Activated T-cell treated with anti-CD3 and anti-CD28 coated beads for 4 hours (primary cell): ENCODE measurements around the gene R3HDM2.
"Not testable (repeated sequence)": the region's sequence is repeated elsewhere in the genome, so short reads cannot be mapped to it uniquely, and the experiment has no call there.

Experiments used
- DNase-seq: peaks from one replicate; pipeline ENCODE4 v3.0.0-alpha.2; 2020

The R3HDM2 gene

GRCh38 chr12:57370696-57371095 lies 60.1 kb downstream of the R3HDM2 start:
- DNase-seq: no peak

- no peak for DNase-seq
These were observed 60.8 kb downstream of the R3HDM2 start for GRCh38 chr12:57370072-57370471.

- DNase-seq: no peak
These were observed 61.6 kb downstream of the R3HDM2 start for GRCh38 chr12:57369202-57369601.

GRCh38 chr12:57368349-57369095 lies 62.3 kb downstream of the R3HDM2 start:
- DNase-seq: no peak

- DNase-seq: no peak
These were observed 63.7 kb downstream of the R3HDM2 start for GRCh38 chr12:57367121-57367520.

GRCh38 chr12:57366315-57366714 lies 64.5 kb downstream of the R3HDM2 start:
- no peak for DNase-seq

- DNase-seq: not testable (repeated sequence)
These were observed 66.7 kb downstream of the R3HDM2 start for GRCh38 chr12:57364156-57364555.

- DNase-seq: no peak
These were observed 70.4 kb downstream of the R3HDM2 start for GRCh38 chr12:57360468-57360867.

- DNase-seq: no peak
These were observed 72.2 kb downstream of the R3HDM2 start for GRCh38 chr12:57358646-57359045.

GRCh38 chr12:57355734-57356133 lies 75.1 kb downstream of the R3HDM2 start:
- DNase-seq: no peak

GRCh38 chr12:57352166-57352565 lies 78.7 kb downstream of the R3HDM2 start:
- DNase-seq: no peak

GRCh38 chr12:57347284-57347683 lies 83.6 kb downstream of the R3HDM2 start:
- no peak for DNase-seq

GRCh38 chr12:57343703-57344378 lies 87.0 kb downstream of the R3HDM2 start:
- no peak for DNase-seq

- no peak for DNase-seq
These were observed 88.6 kb downstream of the R3HDM2 start for GRCh38 chr12:57342207-57342691.

GRCh38 chr12:57341275-57341990 lies 89.4 kb downstream of the R3HDM2 start:
- DNase-seq: no peak

GRCh38 chr12:57340104-57340503 lies 90.7 kb downstream of the R3HDM2 start:
- DNase-seq: no peak

- DNase-seq: not testable (repeated sequence)
These were observed 94.5 kb downstream of the R3HDM2 start for GRCh38 chr12:57336299-57336698.

- DNase-seq: no peak
These were observed 96.6 kb downstream of the R3HDM2 start for GRCh38 chr12:57334219-57334618.

- no peak for DNase-seq
These were observed 98.1 kb downstream of the R3HDM2 start for GRCh38 chr12:57332646-57333312.

- DNase-seq: no peak
These were observed 99.9 kb downstream of the R3HDM2 start for GRCh38 chr12:57330992-57331391.

- DNase-seq: no peak
These were observed 101.6 kb downstream of the R3HDM2 start for GRCh38 chr12:57329219-57329618.

- DNase-seq: no peak
These were observed 105.4 kb downstream of the R3HDM2 start for GRCh38 chr12:57325395-57325794.

- no peak for DNase-seq
These were observed 107.4 kb downstream of the R3HDM2 start for GRCh38 chr12:57323416-57323815.
